ENCODE data around the gene KASH5.

- TF ChIP-seq, protein P1, sequence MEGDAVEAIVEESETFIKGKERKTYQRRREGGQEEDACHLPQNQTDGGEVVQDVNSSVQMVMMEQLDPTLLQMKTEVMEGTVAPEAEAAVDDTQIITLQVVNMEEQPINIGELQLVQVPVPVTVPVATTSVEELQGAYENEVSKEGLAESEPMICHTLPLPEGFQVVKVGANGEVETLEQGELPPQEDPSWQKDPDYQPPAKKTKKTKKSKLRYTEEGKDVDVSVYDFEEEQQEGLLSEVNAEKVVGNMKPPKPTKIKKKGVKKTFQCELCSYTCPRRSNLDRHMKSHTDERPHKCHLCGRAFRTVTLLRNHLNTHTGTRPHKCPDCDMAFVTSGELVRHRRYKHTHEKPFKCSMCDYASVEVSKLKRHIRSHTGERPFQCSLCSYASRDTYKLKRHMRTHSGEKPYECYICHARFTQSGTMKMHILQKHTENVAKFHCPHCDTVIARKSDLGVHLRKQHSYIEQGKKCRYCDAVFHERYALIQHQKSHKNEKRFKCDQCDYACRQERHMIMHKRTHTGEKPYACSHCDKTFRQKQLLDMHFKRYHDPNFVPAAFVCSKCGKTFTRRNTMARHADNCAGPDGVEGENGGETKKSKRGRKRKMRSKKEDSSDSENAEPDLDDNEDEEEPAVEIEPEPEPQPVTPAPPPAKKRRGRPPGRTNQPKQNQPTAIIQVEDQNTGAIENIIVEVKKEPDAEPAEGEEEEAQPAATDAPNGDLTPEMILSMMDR (IDR thresholded peaks at IDR 0.05; ENCODE audit: low read depth, low read length, poor library complexity, severe bottlenecking): no peak
- TF ChIP-seq EZH2phosphoT487 (IDR thresholded peaks at IDR 0.05; ENCODE audit: borderline replicate concordance, low read length): no peak
Observed at GRCh38 chr19:49364083-49364737, 23.8 kb upstream of the KASH5 start.

Data from DOHH2 (cell line).